NT2/D1 (cell line): ENCODE data around the gene COL1A2.

Source experiments
- DNase-seq: peaks from one replicate; pipeline ENCODE4 v3.0.0-alpha.2; 2011; ENCODE audit warnings: low read depth, low spot score
- H3K27me3 ChIP-seq: 2 replicates; pipeline ENCODE4 v1.6.0; 2011; ENCODE audit warnings: mild to moderate bottlenecking; ENCODE audit not compliant: insufficient read length, insufficient read depth
- H3K36me3 ChIP-seq: 2 replicates; pipeline ENCODE4 v1.6.1; 2011; ENCODE audit warnings: mild to moderate bottlenecking, low read length, mixed read lengths; ENCODE audit not compliant: insufficient read depth, insufficient read length
- H3K4me1 ChIP-seq: 2 replicates; pipeline ENCODE4 v1.5.1; 2011; ENCODE audit not compliant: insufficient read depth, insufficient read length
- H3K4me3 ChIP-seq: 2 replicates; pipeline ENCODE4 v1.5.1; 2011; ENCODE audit warnings: low read depth; ENCODE audit not compliant: insufficient read length
- H3K9ac ChIP-seq: 2 replicates; pipeline ENCODE4 v1.6.0; 2011; ENCODE audit warnings: low read depth; ENCODE audit not compliant: insufficient read length
- H3K9me3 ChIP-seq: 2 replicates; pipeline ENCODE4 v1.5.1; 2011; ENCODE audit warnings: mild to moderate bottlenecking, low read length; ENCODE audit not compliant: insufficient read depth
- SUZ12 ChIP-seq: IDR thresholded peaks from 2 replicates; pipeline ENCODE4 v1.6.1; 2011; ENCODE audit not compliant: insufficient read length, insufficient read depth; ENCODE audit errors: extremely low read depth
- YY1 ChIP-seq: IDR thresholded peaks from 2 replicates; pipeline ENCODE4 v1.6.1; 2011; ENCODE audit not compliant: insufficient read length, insufficient read depth
- ZNF274 ChIP-seq: IDR thresholded peaks from 2 replicates; pipeline ENCODE4 v1.6.1; 2011; ENCODE audit warnings: mild to moderate bottlenecking, low read depth, low read length

Gene COL1A2

DNA sequence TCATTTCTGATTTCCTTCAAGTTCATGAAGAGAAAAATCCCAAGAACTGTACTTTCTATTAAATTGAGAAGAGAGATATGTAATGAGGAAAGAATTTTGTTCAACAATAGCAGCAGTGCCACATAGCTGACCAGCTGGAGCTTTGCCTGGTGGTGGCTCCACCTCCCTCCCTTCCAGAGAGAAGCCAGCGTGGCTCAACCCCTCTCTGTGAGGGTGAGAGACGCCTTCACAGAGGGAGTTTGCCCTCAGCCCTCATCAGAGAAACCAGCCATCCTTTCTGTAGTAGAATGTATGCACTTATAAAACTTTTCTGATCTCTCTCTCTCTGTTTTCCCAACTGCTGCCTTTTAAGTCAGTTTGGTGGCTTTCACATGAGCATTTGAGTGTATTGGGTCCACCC lies 20.5 kb upstream of the COL1A2 start:
- H3K4me3 ChIP-seq, result no peak overlapping the region

DNA sequence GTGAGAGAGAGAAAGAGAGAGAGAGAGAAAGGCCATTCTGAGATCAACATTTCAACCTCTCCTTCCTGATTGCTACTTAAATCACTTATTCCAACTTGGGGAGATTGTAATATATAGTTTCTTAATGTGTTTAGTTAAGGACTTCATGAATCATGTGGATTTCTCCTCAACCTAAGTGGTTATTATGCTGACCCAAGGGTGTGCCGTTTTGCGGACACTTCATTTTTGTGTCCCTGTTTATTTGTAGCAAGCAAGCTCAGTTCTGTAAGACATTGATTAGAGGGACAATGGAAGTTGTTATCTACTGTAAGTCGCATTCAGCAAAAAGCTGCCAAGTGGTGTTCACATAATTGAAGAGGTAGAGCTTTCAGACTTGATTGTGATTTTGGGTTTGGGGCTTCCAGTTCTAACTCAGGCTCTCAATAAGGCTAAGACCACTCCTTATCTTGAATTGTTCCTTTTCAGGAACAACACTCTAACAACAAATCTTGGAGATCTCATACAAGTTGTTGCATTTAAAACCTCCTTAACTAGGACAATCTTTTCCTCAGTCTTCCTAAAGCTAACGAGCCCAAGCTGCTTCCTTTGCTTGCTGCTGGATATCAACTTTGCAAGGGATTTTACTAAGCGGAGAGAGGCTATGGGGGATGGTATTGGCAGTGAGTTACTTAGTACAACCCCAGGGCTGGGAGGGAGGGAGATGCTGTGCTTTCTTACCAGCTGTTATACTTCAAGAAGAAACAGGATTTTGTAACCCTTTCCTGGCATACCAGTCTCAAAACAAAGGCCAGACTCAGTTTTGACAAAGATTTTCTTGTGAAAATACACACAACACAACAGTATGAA lies 19.8 kb upstream of the COL1A2 start:
- no peaks in the 10 kb centered on the region for H3K36me3 ChIP-seq
- DNase-seq, result peak; percentile 68
- TF ChIP-seq SUZ12 (no peak), ZNF274 (no peak), YY1 (no peak)
- H3K4me1 ChIP-seq, result no peaks in the 10 kb centered on the region
- H3K9ac ChIP-seq, result no peak overlapping the region
- H3K4me3 ChIP-seq, result no peak overlapping the region
- H3K27me3 ChIP-seq, result no peaks in the 10 kb centered on the region
- H3K9me3 ChIP-seq, result 0 out of 2 replicates have a peak, but pooled peaks cover 4% of the 10 kb centered on the region

More for the DNA sequence above, 20.5 kb upstream of the COL1A2 start:
- DNase-seq, result no peak
- Histone ChIP-seq H3K27me3 (no peaks in the 10 kb centered on the region), H3K9ac (no peak overlapping the region), H3K9me3 (0 out of 2 replicates have a peak, but pooled peaks cover 4% of the 10 kb centered on the region), H3K36me3 (no peaks in the 10 kb centered on the region), H3K4me1 (no peaks in the 10 kb centered on the region)
- no peak for TF ChIP-seq SUZ12
- no peak for TF ChIP-seq ZNF274
- TF ChIP-seq YY1, result no peak

GRCh38 chr7:94375691-94376090 lies 19.0 kb upstream of the COL1A2 start:
- TF ChIP-seq YY1, result no peak
- TF ChIP-seq SUZ12, result no peak
- TF ChIP-seq ZNF274, result no peak
- DNase-seq, result no peak
- no peak overlapping the region for H3K9ac ChIP-seq
- 0 out of 2 replicates have a peak, but pooled peaks cover 4% of the 10 kb centered on the region for H3K9me3 ChIP-seq
- H3K4me3 ChIP-seq, result no peak overlapping the region
- no peaks in the 10 kb centered on the region for H3K27me3 ChIP-seq
- H3K36me3 ChIP-seq, result no peaks in the 10 kb centered on the region
- H3K4me1 ChIP-seq, result no peaks in the 10 kb centered on the region

DNA sequence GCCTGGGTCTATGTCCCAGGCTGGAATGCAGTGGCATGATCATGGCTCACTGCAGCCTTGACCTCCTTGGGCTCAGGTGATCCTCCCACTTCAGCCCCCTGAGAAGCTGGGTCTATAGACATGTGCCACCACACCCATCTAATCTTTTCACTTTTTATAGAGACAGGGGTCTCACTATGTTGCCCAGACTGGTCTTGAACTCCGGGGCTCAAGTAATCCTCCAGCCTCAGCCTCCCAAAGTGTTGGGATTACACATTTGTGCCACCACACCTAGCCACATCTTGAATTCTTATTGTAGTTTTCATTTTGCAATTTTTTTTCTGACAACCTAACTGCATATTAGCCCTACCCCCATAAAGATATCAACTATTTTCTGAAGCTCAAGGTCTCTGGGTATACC lies 18.4 kb upstream of the COL1A2 start:
- no peaks in the 10 kb centered on the region for H3K36me3 ChIP-seq
- H3K4me3 ChIP-seq, result no peak overlapping the region
- H3K9ac ChIP-seq, result no peak overlapping the region
- 0 out of 2 replicates have a peak, but pooled peaks cover 4% of the 10 kb centered on the region for H3K9me3 ChIP-seq
- H3K27me3 ChIP-seq, result no peaks in the 10 kb centered on the region
- no peak for DNase-seq
- H3K4me1 ChIP-seq, result no peaks in the 10 kb centered on the region
- TF ChIP-seq SUZ12, result no peak
- no peak for TF ChIP-seq ZNF274
- no peak for TF ChIP-seq YY1

DNA sequence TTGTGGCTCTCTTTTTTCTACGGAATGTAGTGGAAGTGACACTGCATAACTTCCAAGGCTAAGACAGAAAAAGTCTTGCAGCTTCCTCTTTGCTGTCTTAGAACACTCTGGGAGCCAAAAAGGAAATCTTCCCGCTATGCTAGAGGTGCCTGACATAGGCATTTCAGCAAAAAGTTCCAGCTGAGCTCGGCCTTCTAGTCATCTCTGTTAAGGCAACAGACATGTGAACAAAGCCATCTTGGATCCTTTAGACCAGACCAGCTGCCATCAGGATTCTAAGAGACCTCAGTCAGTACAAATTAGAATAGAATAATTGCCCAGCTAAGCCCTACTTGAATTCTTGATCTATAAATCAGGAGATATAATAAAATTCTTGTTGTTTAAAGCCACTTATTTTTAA lies 16.3 kb upstream of the COL1A2 start:
- DNase-seq, result no peak
- no peaks in the 10 kb centered on the region for H3K36me3 ChIP-seq
- no peak overlapping the region for H3K4me3 ChIP-seq
- TF ChIP-seq YY1 (no peak), ZNF274 (no peak), SUZ12 (no peak)
- H3K9me3 ChIP-seq, result no peaks in the 10 kb centered on the region
- H3K9ac ChIP-seq, result no peak overlapping the region
- no peaks in the 10 kb centered on the region for H3K4me1 ChIP-seq
- no peaks in the 10 kb centered on the region for H3K27me3 ChIP-seq

- TF ChIP-seq ZNF274, result no peak
- TF ChIP-seq YY1, result no peak
- TF ChIP-seq SUZ12, result no peak
- DNase-seq, result no peak
- Histone ChIP-seq H3K4me1 (no peaks in the 10 kb centered on the region), H3K36me3 (no peaks in the 10 kb centered on the region), H3K9me3 (no peaks in the 10 kb centered on the region), H3K27me3 (no peaks in the 10 kb centered on the region), H3K9ac (no peak overlapping the region), H3K4me3 (no peak overlapping the region)
These were observed 14.4 kb upstream of the COL1A2 start for GRCh38 chr7:94380264-94380663.

GRCh38 chr7:94382132-94382531 lies 12.6 kb upstream of the COL1A2 start:
- Histone ChIP-seq H3K36me3 (no peaks in the 10 kb centered on the region), H3K27me3 (no peaks in the 10 kb centered on the region), H3K4me1 (no peaks in the 10 kb centered on the region), H3K4me3 (no peak overlapping the region), H3K9ac (no peak overlapping the region), H3K9me3 (no peaks in the 10 kb centered on the region)
- TF ChIP-seq YY1 (no peak), ZNF274 (no peak), SUZ12 (no peak)
- DNase-seq, result no peak
